Measurements from ENCODE around the gene ADPRM. TPM values are rescaled to one million over a fixed set of nuclear protein-coding genes. Genes with fewer than 3 reads are reported as not detected.
"Not testable (repeated sequence)": the region's sequence is repeated elsewhere in the genome, so short reads cannot be mapped to it uniquely, and the experiment has no call there.

The ADPRM gene
- total RNA-seq, 4 donors from 2014 or later = 7.7 to 12.5 (median 9.7) TPM

DNA sequence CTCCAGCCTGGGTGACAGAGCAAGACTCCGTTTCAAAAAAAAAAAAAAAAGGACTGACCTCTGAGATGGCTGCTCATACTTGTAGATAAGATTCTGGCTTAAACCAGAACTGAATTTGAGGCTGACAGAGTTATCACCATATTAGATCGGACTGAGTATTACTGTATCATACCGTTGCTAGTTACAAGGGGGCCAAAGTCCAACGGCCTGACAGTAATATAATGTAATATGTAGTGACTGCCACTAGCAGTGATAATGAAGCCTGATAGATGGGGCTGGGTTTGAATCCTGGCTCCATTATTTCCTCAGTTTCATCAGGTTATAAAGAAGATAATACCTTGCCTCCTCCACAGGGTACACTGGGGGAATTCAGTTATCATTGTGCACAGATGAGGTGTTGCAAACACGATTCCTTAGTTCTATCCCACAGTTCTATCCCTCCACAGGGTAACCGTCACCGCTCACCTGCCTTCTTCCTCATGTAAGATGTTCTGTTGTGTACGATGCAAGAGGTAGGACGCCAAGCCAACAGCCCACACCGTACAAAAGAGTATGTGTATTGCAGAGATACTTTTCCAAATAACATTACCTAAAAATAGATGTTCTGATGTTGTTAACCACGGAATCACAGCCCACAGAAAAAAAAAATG is 27.3 kb downstream of the ADPRM start:
- TF ChIP-seq, protein P1, sequence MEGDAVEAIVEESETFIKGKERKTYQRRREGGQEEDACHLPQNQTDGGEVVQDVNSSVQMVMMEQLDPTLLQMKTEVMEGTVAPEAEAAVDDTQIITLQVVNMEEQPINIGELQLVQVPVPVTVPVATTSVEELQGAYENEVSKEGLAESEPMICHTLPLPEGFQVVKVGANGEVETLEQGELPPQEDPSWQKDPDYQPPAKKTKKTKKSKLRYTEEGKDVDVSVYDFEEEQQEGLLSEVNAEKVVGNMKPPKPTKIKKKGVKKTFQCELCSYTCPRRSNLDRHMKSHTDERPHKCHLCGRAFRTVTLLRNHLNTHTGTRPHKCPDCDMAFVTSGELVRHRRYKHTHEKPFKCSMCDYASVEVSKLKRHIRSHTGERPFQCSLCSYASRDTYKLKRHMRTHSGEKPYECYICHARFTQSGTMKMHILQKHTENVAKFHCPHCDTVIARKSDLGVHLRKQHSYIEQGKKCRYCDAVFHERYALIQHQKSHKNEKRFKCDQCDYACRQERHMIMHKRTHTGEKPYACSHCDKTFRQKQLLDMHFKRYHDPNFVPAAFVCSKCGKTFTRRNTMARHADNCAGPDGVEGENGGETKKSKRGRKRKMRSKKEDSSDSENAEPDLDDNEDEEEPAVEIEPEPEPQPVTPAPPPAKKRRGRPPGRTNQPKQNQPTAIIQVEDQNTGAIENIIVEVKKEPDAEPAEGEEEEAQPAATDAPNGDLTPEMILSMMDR (IDR thresholded peaks at IDR 0.05) = no peak
- DNase-seq (ENCODE audit: low spot score) (no peak), ATAC-seq (ENCODE audit: low FRiP score) (no peak)

DNA sequence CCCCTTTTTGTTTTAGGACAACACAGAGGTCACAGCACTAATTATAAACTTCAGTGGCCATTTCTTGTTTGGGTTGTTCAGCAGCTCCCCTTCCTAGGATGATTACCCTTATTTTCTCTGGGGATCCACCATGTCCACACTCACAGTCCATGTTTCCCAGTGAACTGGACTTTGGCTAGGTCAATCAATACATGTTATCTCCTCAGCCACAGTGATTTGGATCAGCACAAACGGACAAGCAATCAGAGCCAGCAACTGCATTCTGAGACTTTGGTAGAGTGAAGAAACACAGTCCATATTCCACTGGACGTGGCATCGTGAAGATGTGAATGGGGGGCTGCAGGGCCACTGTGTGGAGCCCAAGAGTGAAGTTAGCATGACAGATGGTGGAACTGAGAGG is 27.9 kb downstream of the ADPRM start:
- TF ChIP-seq, protein P1 (IDR thresholded peaks at IDR 0.05) = no peak
- DNase-seq (ENCODE audit: low spot score) (no peak), ATAC-seq (ENCODE audit: low FRiP score) (no peak)

DNA sequence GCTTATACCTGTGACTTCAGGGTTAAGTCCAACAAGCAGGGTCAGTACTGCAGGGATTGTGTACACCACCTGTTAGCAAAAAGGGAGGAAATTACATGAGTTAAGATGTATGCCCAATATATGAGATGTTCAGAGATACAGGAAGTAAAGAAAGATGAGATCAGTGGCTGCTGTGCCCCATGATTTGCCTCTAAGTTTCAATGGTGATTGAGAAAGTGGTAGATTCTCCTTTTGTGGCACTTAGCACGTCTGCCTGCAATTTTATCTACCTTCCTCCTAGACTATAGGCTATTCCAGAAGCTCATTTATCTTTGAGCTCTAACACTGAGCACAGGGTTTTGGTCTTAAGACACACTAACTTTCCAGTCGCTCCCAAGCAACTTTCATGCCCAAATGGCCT is 28.8 kb downstream of the ADPRM start:
- ATAC-seq (ENCODE audit: low FRiP score) (no peak), DNase-seq (ENCODE audit: low spot score) (no peak)
- TF ChIP-seq, protein P1 (IDR thresholded peaks at IDR 0.05) = no peak

DNA sequence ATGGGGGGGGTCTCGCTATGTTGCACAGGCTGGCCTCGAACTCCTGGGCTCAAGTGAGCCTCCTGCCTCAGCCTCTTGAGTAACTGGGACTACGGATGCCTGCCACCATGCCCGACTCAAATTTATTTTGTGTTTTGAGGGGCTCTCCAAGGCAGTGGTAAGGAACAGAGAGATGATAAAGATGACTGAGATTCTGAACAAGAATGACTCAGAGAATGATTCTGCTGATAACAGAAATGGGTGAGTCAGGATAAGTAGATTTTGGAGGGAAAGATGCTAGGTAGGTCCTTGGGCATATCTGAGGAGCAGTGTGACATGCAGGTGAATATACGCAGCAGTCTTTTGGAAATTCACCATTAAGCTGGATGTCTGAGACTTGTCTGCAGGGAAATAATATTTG is 29.8 kb downstream of the ADPRM start:
- no peak for DNase-seq (ENCODE audit: low spot score)
- no peak for ATAC-seq (ENCODE audit: low FRiP score)
- TF ChIP-seq, protein P1 (IDR thresholded peaks at IDR 0.05) = no peak

DNA sequence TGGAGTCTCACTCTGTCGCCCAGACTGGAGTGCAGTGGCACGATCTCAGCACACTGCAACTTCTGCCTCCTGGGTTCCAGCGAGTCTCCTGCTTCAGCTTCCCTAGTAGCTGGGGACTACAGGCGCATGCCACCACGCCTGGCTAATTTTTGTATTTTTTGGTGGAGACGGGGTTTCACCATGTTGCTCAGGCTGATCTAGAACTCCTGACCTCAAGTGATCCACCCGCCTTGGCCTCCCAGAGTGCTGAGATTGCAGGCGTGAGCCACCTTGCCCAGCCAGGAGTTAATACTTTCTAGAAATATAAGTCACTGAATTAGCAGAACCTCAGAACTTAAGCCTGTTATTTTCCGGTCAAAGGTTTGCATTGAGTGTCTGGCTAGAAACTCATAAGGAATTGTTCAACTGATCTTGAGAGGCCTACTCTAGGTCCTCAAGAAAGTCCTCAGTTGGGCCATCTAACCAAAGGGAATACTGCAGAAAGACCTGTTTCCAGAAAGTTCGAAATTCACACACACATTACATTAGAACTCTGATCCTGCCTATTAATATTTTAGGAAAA is 31.0 kb downstream of the ADPRM start:
- no peak for DNase-seq (ENCODE audit: low spot score)

DNA sequence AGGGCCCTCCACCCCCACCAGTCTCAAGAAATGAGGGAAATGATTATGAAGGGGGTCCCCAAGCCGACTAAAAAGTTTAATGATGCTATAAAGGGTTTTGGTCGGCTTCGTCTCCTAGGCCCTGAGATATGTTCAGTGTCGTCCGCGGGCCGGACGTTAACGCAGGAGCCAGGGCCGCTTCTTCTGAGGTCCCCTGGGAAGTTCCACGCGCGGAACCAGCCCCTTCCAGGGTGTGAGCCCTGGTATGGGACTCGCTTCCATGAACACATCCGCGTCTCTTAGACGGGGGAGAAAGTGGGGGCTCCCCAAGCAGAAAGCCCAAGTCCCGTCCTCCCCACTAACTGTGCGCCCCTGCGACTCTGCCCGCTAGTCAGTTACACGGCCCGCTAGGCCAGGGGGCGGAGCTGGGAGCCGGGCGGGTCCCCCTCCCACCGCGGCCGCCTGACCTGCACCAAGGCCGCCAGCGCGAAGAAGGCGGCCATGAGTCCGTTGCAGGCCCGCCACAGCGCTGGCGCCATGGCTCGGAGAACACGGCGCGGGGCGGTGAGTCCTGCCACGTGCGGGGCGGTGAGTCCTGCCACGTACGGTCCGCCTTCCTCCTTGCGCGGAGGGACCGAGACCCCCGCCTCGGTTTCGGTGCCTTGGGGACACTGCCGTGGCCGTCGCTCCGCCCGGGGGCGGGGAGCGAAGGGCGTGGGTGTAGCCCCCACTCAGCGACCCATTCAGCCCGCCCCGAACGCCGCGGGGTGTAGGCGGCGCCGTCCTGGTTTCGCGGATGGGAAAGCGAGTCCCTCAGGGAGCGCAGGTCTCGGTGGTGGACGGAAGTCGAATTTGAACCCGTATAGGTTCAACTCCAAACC is 32.2 kb downstream of the ADPRM start, which contains the start of gene TMEM220:
Gene TMEM220, minus strand, starts transcription at position 690 of the 860 bp plus-strand sequence. Its CDS starts 172 bp downstream, at position 518.
- TF ChIP-seq, protein P1 (IDR thresholded peaks at IDR 0.05) = no peak
- peak; percentile 50 for DNase-seq (ENCODE audit: low spot score)
- peak; percentile 94 for ATAC-seq (ENCODE audit: low FRiP score)

More for the DNA sequence above, 31.0 kb downstream of the ADPRM start:
- TF ChIP-seq, protein P1 (IDR thresholded peaks at IDR 0.05) = no peak
- ATAC-seq (ENCODE audit: low FRiP score) = no peak

DNA sequence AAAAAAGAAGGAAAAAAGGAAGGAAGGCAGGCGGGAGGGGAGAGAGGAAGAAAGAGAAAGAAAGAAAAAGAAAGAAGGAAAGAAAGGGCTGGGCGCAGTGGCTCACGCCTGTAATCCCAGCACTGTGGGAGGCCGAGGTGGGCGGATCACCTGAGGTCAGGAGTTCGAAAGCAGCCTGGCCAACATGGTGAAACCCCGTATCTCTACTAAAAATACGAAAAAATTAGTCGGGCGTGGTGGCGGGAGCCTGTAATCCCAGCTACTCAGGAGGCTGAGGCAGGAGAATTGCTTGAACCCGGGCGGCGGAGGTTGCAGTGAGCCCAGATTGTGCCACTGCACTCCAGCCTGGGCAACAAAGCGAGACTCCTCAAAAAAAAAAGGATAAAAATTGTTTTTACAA is 32.9 kb downstream of the ADPRM start:
- DNase-seq (ENCODE audit: low spot score); ATAC-seq (ENCODE audit: low FRiP score): not testable (repeated sequence)
